Hepatocyte (in vitro differentiated cells): ENCODE measurements around the gene VAMP4. TPM values are rescaled to one million over a fixed set of nuclear protein-coding genes. Genes with fewer than 3 reads are reported as not detected.
A peak's percentile ranks its signal among the peaks of the same experiment; 100 is the strongest.

ENCODE experiments used
- DNase-seq: peaks from one replicate; pipeline ENCODE4 v3.0.0-alpha.2; 2016; ENCODE audit warnings: low spot score
- H2AFZ ChIP-seq: fragments of 200-600 bp; sonication (generic); 2 replicates; pipeline ENCODE4 v1.6.0; 2016; ENCODE audit warnings: antibody characterized with exemption, mild to moderate bottlenecking
- H3K27ac ChIP-seq: fragments of 200-600 bp; sonication (generic); 2 replicates; pipeline ENCODE4 v1.5.1; 2016; ENCODE audit warnings: mild to moderate bottlenecking
- H3K27me3 ChIP-seq: fragments of 200-600 bp; sonication (generic); 2 replicates; pipeline ENCODE4 v1.6.1; 2016
- H3K36me3 ChIP-seq: fragments of 200-600 bp; sonication (generic); replicated peaks from 2 replicates; pipeline ENCODE4 v1.5.1; 2016; ENCODE audit warnings: low read depth; ENCODE audit not compliant: insufficient read depth
- H3K4me1 ChIP-seq: fragments of 200-600 bp; sonication (generic); 2 replicates; pipeline ENCODE4 v1.5.1; 2016; ENCODE audit warnings: mild to moderate bottlenecking, moderate library complexity; ENCODE audit not compliant: insufficient read depth
- H3K4me2 ChIP-seq: fragments of 200-600 bp; sonication (generic); 2 replicates; pipeline ENCODE4 v1.6.0; 2016
- H3K4me3 ChIP-seq: fragments of 200-600 bp; sonication (generic); 2 replicates; pipeline ENCODE4 v1.5.1; 2016; ENCODE audit warnings: mild to moderate bottlenecking
- H3K79me2 ChIP-seq: fragments of 200-600 bp; sonication (generic); 2 replicates; pipeline ENCODE4 v1.6.0; 2017; ENCODE audit warnings: mild to moderate bottlenecking
- H3K9me2 ChIP-seq: fragments of 200-600 bp; sonication (generic); replicated peaks from 2 replicates; pipeline ENCODE4 v1.6.0; 2017; ENCODE audit warnings: mild to moderate bottlenecking; ENCODE audit not compliant: insufficient read depth
- H3K9me3 ChIP-seq: fragments of 200-600 bp; sonication (generic); 2 replicates; pipeline ENCODE4 v1.5.1; 2016; ENCODE audit warnings: low read depth, mild to moderate bottlenecking
- H4K20me1 ChIP-seq: fragments of 200-600 bp; sonication (generic); 2 replicates; pipeline ENCODE4 v1.6.0; 2016; ENCODE audit warnings: mild to moderate bottlenecking; ENCODE audit not compliant: insufficient read depth, poor library complexity, severe bottlenecking
- EZH2 ChIP-seq: fragments of 200-600 bp; sonication (generic); IDR thresholded peaks from 2 replicates; pipeline ENCODE4 v1.6.1; 2016; ENCODE audit warnings: antibody characterized with exemption, mild to moderate bottlenecking, borderline replicate concordance
- EZH2phosphoT487 ChIP-seq: fragments of 200-600 bp; sonication (generic); IDR thresholded peaks from one replicate; pipeline ENCODE4 v1.6.1; 2018; ENCODE audit warnings: antibody characterized with exemption, mild to moderate bottlenecking, low read depth, moderate library complexity; ENCODE audit not compliant: unreplicated experiment, severe bottlenecking
- WGBS: methylation state at CpG from one replicate; pipeline ENCODE4 v1.1.6; 2016; ENCODE audit warnings: low lambda C conversion rate; ENCODE audit errors: missing lambda C conversion rate; 5-methylcytosine and 5-hydroxymethylcytosine counted together
- polyA plus RNA-seq: library from polyadenylated mRNA; unstranded; fragments of >200 nt; fragmentation: Nextera tagmentation; extraction: Ambion mirVana; gene quantifications from 2 replicates; pipeline ENCODE4 v1.2.1, GENCODE V29; 2016
- total RNA-seq: library from RNA; depleted of rRNA; stranded (reverse); fragments of >200 nt; gene quantifications from 2 replicates; pipeline ENCODE4 v1.2.3, GENCODE V29; 2014
- TF ChIP-seq, protein P1 (sequence below): fragments of 200-600 bp; sonication (generic); IDR thresholded peaks from 2 replicates; pipeline ENCODE4 v1.5.1; 2016; ENCODE audit warnings: antibody characterized with exemption, mild to moderate bottlenecking; ENCODE audit not compliant: poor library complexity

The VAMP4 gene
- total and polyA plus RNA-seq, 2 experiments from 2014 or later: 8.9 to 9.5 TPM

DNA sequence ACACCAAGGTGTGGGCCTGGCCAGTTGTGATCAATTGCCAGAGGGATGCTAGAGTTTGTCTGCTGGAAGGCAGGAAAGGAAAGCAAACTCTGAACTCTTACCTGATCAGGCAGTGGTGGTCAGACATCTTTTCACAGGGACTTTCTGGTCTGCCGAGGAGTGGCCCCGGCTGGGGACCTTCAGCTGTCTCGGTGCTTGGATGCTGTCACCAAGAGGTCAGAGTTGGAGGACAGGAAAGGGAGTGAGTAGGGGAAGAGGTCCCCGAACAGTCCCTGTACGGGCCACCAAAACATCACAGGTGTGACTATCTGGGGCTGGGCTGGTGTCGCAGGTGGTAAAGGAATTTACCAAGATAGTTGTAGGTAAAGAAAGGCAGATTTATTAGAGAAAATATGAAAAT is 21.9 kb upstream of the VAMP4 start:
- no peak for DNase-seq
- H3K4me1 ChIP-seq: no peaks in the 10 kb centered on the region
- no peaks in the 10 kb centered on the region for H3K9me3 ChIP-seq
- no peak overlapping the region for H3K4me2 ChIP-seq
- TF ChIP-seq EZH2 (no peak), EZH2phosphoT487 (no peak)
- TF ChIP-seq, protein P1, sequence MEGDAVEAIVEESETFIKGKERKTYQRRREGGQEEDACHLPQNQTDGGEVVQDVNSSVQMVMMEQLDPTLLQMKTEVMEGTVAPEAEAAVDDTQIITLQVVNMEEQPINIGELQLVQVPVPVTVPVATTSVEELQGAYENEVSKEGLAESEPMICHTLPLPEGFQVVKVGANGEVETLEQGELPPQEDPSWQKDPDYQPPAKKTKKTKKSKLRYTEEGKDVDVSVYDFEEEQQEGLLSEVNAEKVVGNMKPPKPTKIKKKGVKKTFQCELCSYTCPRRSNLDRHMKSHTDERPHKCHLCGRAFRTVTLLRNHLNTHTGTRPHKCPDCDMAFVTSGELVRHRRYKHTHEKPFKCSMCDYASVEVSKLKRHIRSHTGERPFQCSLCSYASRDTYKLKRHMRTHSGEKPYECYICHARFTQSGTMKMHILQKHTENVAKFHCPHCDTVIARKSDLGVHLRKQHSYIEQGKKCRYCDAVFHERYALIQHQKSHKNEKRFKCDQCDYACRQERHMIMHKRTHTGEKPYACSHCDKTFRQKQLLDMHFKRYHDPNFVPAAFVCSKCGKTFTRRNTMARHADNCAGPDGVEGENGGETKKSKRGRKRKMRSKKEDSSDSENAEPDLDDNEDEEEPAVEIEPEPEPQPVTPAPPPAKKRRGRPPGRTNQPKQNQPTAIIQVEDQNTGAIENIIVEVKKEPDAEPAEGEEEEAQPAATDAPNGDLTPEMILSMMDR: no peak
- H3K27ac ChIP-seq: no peak overlapping the region
- H2AFZ ChIP-seq: no peak overlapping the region
- H3K36me3 ChIP-seq: no peaks in the 10 kb centered on the region
- no peaks in the 10 kb centered on the region for H4K20me1 ChIP-seq
- H3K4me3 ChIP-seq: no peak overlapping the region
- no peaks in the 10 kb centered on the region for H3K27me3 ChIP-seq
- 88% methylated on average over 6 of the region's 6 CpGs for WGBS
- no peaks in the 10 kb centered on the region for H3K79me2 ChIP-seq
- no peaks in the 10 kb centered on the region for H3K9me2 ChIP-seq

DNA sequence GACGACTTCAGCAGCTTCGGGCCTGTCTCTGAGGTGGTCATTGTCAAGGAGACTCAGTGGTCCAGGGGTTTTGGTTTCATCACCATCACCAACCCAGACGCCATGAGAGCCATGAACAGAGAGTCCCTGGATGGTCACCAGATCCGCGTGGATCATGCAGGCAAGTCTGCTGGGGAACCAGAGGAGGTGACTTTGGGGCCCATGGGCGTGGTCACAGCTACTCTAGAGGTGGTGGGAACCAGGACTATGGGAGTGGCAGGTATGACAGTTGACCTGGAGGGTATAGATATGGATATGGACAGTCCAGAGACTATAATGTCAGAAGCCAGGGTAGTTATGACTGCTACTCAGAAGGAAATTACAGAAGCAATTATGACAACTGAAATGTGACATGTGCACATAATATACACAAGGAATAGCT is 20.3 kb upstream of the VAMP4 start:
- Histone ChIP-seq H3K9me2 (no peaks in the 10 kb centered on the region), H3K27ac (no peak overlapping the region), H3K9me3 (no peaks in the 10 kb centered on the region), H3K4me1 (no peaks in the 10 kb centered on the region), H3K4me3 (no peak overlapping the region), H2AFZ (no peak overlapping the region), H3K27me3 (no peaks in the 10 kb centered on the region), H4K20me1 (no peaks in the 10 kb centered on the region), H3K36me3 (no peaks in the 10 kb centered on the region), H3K4me2 (no peak overlapping the region), H3K79me2 (no peaks in the 10 kb centered on the region)
- TF ChIP-seq, protein P1: no peak
- TF ChIP-seq EZH2phosphoT487 (no peak), EZH2 (no peak)
- DNase-seq: no peak
- 91% methylated on average over 6 of the region's 6 CpGs for WGBS

DNA sequence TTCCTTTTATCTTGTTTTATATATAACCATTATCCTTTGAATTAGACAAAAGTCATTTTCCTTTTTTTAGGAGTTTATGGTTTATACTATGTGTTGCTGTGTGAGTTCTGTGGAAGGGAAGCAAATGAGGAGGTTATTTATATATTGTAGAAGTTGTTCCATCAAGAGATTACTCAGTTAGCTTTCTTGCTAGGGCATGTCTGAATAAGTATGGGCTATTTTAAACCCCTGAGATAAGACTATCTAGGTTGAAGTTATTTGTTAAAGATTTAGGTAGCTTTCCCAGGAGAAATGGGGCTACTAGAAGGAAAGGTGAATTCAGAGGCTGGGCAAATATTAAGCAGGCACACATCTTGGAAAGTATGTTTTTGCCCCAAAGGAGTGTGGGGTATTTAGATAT is 16.1 kb upstream of the VAMP4 start:
- peak overlapping the region; percentile 3 for H3K4me2 ChIP-seq
- no peaks in the 10 kb centered on the region for H3K27me3 ChIP-seq
- no peak overlapping the region for H3K4me3 ChIP-seq
- H3K4me1 ChIP-seq: no peaks in the 10 kb centered on the region
- H3K9me3 ChIP-seq: no peaks in the 10 kb centered on the region
- H3K36me3 ChIP-seq: no peaks in the 10 kb centered on the region
- H3K27ac ChIP-seq: no peak overlapping the region
- TF ChIP-seq, protein P1: no peak
- TF ChIP-seq EZH2phosphoT487 (no peak), EZH2 (no peak)
- no peaks in the 10 kb centered on the region for H3K9me2 ChIP-seq
- peak overlapping the region; percentile 3 for H2AFZ ChIP-seq
- no peaks in the 10 kb centered on the region for H4K20me1 ChIP-seq
- DNase-seq: no peak
- H3K79me2 ChIP-seq: no peaks in the 10 kb centered on the region

DNA sequence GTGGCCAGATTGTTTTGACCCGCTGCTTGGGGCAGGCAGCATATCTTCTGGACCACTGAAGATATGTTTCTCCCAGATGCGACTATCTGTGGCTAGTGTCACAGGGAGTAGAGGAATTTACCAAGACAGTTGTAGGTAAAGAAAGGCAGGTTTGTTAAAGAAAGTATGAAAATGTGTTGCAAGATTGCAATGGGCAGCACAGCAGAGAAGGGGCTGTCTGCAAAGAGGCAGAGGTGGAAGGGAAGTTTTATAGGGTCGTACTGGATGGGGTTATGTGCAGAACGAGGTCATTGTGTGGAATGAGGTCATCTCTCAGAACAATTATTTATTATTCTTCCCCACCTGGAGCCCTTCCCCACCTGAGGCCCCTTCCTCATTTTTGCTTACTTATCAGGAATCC is 15.0 kb upstream of the VAMP4 start:
- Histone ChIP-seq H3K4me2 (no peak overlapping the region), H3K27me3 (no peaks in the 10 kb centered on the region), H3K4me3 (no peak overlapping the region), H3K79me2 (no peaks in the 10 kb centered on the region), H3K27ac (no peak overlapping the region), H3K9me3 (no peaks in the 10 kb centered on the region), H3K4me1 (no peaks in the 10 kb centered on the region), H2AFZ (no peak overlapping the region), H4K20me1 (no peaks in the 10 kb centered on the region), H3K36me3 (no peaks in the 10 kb centered on the region), H3K9me2 (no peaks in the 10 kb centered on the region)
- DNase-seq: no peak
- TF ChIP-seq EZH2 (no peak), EZH2phosphoT487 (no peak)
- TF ChIP-seq, protein P1: no peak
- 83% methylated on average over 4 of the region's 4 CpGs for WGBS
